ENCODE data around the gene SLC22A23.

SLC22A23 gene

DNA sequence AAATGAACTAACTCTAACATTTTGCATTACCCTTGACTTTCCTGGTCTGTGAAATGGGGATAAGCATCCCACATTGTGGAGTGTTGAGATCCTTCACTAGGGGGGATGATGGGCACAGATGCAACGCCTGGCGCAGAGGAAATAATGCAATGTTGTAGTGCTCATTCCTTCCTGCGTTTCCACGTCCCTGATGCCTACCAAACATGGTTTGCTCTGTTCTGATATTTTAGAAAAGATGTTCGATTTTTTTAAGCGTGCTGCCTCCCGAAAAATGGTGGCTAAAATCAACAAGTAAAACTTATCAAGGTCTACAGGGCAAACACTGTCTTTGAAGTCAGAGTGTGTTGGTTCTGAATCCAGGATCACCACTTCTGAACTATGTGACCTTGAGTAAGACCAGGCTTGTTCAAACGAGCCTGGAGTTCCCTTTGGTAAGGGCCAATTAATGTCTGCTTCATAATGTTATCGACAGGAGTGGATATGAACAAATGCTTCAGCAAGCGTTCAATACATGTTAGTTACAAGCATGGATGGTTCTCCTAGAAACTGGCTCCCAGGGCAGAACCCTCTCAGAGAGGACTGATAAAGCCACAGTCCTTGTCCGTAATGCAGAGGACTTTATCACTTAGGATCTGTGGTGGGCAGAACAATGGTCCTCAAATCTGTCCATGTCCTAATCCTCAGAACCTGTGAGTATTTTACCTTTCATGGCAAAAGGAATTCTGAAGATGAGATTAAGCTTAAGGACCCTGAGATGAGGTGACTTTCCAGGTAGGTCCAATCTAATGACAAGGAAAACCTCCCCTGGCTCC lies 44.7 kb downstream of the SLC22A23 start:
- no peak for DNase-seq
- in situ Hi-C loops (cut with HindIII; ENCODE audit: low pct_ligation_motif_present, low pct_unique_long_range_greater_than_20kb, low sequenced_read_pairs) = no loop called here

DNA sequence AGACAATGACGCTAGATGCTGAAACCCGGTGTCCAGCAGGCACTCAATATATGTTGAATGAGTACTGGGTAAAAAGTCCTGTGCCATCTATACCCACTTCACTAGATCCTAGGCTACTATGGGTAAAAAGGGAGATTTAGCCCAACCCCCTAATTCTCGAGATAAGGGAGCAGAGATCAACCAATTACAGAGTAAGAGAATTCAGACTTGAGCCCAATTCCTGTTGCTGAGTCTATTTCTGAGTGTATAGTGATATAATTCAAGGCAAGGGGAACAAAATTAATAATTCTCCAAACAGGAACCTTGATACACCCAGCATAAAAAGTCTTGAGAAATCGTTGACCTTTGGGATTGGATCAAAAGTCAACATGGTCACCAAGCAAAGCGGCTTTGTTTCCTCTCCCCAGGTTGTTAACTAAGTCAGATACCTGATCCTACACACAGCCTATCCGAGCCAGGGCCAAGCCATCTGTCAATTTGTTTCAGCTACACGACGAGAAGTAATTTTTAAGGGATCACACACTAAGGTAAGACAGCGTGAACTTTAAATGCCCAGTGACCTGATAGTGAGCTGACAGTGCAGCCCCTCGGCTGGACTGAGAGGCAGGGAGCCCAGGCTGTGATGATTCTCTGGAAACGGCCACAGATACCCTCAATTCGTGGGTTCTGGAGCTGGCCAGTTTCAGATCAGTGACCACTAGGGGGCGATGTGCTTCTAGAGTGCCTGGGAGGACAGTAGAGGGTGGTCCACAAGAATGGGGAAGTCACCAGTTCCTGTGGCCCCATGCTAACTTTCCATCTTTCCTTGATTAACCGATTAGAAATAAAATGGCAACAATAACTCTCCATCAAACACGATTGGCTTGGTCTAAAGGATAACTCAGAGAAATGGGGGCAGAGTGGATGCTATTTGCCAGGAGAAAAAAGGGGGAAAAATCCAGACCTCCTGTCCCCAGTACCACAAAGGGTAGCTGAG lies 46.2 kb downstream of the SLC22A23 start:
- in situ Hi-C loops (cut with HindIII; ENCODE audit: low pct_ligation_motif_present, low pct_unique_long_range_greater_than_20kb, low sequenced_read_pairs) = no loop called here
- DNase-seq = peak; percentile 49

DNA sequence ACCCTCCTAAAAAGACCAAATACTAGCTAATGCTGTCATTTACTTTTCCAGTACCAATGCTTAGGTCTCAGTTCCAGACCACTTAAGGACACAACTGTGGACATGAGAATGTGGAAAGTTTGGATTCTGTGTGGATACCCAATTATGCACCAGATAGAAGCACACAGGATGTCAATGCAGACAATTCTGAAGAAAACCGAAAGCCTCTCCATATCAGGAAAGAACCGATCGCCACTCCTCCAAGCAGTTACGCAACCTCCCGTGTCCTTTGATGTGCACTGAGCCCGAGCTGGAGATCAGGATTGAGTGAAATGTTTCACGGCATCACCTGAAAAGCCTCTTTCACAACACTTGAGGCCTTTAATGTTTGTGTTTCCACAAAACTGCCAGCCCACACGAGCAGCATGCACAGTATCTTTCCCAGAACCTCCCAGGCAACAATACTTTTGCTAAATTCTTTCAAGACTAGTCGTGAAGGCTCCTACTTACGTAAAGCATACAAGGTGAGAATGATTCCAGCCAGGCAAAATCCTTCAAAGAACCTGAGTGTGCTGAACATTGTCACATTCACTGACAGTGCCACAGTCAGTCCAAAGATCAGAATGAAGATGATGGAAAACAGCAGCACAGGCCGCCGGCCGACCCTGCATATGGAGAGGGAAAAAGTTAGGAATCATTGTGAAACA lies 47.0 kb downstream of the SLC22A23 start:
- DNase-seq = no peak
- in situ Hi-C loops (cut with HindIII; ENCODE audit: low pct_ligation_motif_present, low pct_unique_long_range_greater_than_20kb, low sequenced_read_pairs) = no loop called here

- no peak for DNase-seq
- in situ Hi-C loops (cut with HindIII; ENCODE audit: low pct_ligation_motif_present, low pct_unique_long_range_greater_than_20kb, low sequenced_read_pairs) = no loop called here
These were observed 48.2 kb downstream of the SLC22A23 start for GRCh38 chr6:3408665-3409064.

- DNase-seq = no peak
- in situ Hi-C loops (cut with HindIII; ENCODE audit: low pct_ligation_motif_present, low pct_unique_long_range_greater_than_20kb, low sequenced_read_pairs) = no loop called here
These were observed 49.0 kb downstream of the SLC22A23 start for GRCh38 chr6:3407840-3408239.

GRCh38 chr6:3406891-3407809 lies 49.7 kb downstream of the SLC22A23 start:
- no peak for DNase-seq
- in situ Hi-C loops (cut with HindIII; ENCODE audit: low pct_ligation_motif_present, low pct_unique_long_range_greater_than_20kb, low sequenced_read_pairs) = no loop called here

- in situ Hi-C loops (cut with HindIII; ENCODE audit: low pct_ligation_motif_present, low pct_unique_long_range_greater_than_20kb, low sequenced_read_pairs) = no loop called here
- DNase-seq = no peak
These were observed 50.5 kb downstream of the SLC22A23 start for GRCh38 chr6:3406362-3406821.

- in situ Hi-C loops (cut with HindIII; ENCODE audit: low pct_ligation_motif_present, low pct_unique_long_range_greater_than_20kb, low sequenced_read_pairs) = no loop called here
These were observed 51.2 kb downstream of the SLC22A23 start for GRCh38 chr6:3405679-3406078.

DNA sequence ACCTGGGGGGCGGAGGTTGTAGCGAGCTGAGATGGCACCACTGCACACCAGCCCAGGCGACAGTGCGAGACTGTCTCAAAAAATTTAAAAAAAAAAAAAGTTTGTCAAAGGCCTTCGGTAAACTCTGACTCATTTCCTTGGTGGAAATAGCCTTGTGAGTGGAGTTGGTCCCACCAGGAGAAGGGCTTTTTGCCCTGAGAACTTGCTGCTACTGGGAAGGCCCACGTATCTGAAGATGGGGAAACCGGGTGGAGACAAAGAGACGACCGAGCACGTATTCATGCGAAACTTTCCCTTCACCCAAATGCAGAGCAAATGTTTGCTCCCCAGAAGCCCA lies 51.7 kb downstream of the SLC22A23 start:
- DNase-seq = no peak
- in situ Hi-C loops (cut with HindIII; ENCODE audit: low pct_ligation_motif_present, low pct_unique_long_range_greater_than_20kb, low sequenced_read_pairs) = no loop called here

More at GRCh38 chr6:3405679-3406078, 51.2 kb downstream of the SLC22A23 start:
- no peak for DNase-seq

GRCh38 chr6:3403238-3404173 lies 53.3 kb downstream of the SLC22A23 start:
- peak; percentile 42 for DNase-seq
- in situ Hi-C loops (cut with HindIII; ENCODE audit: low pct_ligation_motif_present, low pct_unique_long_range_greater_than_20kb, low sequenced_read_pairs) = no loop called here

- in situ Hi-C loops (cut with HindIII; ENCODE audit: low pct_ligation_motif_present, low pct_unique_long_range_greater_than_20kb, low sequenced_read_pairs) = no loop called here
- DNase-seq = no peak
These were observed 54.3 kb downstream of the SLC22A23 start for GRCh38 chr6:3402310-3403237.

GRCh38 chr6:3400162-3400561 lies 56.7 kb downstream of the SLC22A23 start:
- in situ Hi-C loops (cut with HindIII; ENCODE audit: low pct_ligation_motif_present, low pct_unique_long_range_greater_than_20kb, low sequenced_read_pairs) = no loop called here
- DNase-seq = no peak

DNA sequence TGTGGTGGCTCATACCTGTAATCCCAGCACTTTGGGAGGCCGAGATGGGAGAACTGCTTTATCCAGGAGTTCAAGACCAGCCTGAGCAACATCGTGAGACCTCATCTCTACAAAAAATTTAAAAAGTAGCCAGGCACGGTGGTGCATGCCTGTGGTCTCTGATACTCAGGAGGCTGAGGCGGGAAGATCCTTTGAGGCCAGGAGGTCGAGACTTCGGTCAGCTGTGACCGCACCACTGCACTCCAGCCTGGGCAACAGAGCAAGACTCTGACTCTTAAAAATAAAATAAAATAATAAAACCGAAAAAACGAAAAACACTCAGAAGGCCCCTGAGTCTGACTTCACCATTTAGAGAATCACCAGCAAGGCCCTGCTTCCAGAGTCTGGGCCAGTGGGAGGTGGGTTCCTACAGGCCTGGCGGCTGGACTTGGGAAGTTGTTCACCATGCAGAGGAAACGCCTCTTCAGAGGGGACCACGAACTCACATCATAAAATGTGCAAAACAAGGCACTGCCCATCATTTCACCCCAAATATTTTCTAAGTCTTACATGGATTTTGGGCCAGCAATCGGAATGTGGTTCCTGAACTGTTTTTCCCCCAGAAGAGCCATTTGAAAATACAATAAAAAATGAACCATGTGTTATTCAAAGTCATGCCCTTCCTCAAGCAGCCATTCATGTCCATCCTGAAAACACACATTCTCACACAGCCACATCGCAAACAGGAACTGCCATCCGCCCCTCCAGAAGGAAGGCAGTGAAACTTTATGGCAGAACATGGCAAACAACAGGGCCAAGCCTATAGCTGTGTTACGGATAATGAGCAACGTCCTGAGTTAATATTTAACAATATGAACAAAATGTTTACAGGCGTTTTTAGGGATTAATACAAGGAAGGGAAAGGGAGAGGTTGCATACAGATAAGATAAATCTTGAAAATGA lies 57.8 kb downstream of the SLC22A23 start:
- no peak for DNase-seq
- in situ Hi-C loops (cut with HindIII; ENCODE audit: low pct_ligation_motif_present, low pct_unique_long_range_greater_than_20kb, low sequenced_read_pairs) = no loop called here

GRCh38 chr6:3398165-3398562 lies 58.7 kb downstream of the SLC22A23 start:
- no peak for DNase-seq
- in situ Hi-C loops (cut with HindIII; ENCODE audit: low pct_ligation_motif_present, low pct_unique_long_range_greater_than_20kb, low sequenced_read_pairs) = no loop called here

All from ACHN (cell line).